ENCODE measurements around the gene TNNT1.

The TNNT1 gene

DNA sequence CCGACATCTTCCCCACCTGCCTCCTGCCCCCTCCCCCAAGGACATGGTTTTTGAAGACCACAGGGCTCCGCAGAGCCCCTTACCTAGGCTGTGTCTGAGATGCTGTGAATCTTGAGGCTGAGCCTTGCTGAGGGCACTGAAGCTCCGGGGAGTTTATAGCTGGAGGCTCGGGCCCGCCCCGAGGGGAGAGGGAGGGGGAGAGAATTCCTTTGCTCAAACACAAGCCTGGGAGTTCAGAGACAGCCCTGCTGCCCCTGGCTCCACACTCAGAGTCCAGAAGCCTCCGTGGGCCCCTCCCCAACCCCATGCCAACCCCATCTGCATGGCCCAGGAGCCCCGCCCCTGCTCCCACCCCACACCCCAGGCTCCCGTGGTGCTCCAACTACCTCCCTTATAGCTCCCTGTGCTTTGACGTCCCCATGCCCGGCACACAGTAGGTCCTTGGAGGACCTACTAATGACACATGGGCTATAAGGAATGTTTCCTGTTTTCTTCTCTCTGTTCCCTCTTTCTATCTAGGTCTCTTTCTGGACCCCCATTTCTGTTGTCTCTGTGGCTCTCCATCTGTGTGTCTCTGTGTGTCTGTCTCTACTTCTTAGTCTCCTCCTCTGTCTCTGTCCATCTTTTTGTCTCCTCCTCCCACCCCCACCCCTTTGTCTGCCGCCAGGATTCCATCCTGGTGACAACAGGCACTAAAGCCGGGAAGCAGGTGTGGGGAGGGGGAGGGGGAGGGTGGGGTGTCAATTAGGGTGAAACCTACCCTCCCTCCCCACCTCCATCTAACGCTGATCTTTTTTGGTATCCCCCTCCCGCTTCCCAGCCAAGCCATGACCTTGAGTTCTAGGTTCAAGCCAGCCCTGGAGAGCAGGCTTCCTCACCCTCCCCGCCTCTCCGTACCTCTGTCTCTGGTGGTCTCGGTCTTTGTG, at the start of gene TNNT1:
Gene TNNT1 (minus strand): TSS at position 129 of the 926 bp plus-strand sequence. CDS start 2,049 bp downstream, outside the sequence.
- ChIA-PET POLR2A (no interaction called here), CTCF (no interaction called here)
- DNase-seq (ENCODE audit: extremely low spot score) = no peak
- TF ChIP-seq LEF1 (IDR thresholded peaks at IDR 0.05; ENCODE audit: borderline replicate concordance) (no peak), ZNF384 (IDR thresholded peaks at IDR 0.05) (no peak), CTBP1 (IDR thresholded peaks at IDR 0.05; ENCODE audit: borderline replicate concordance) (no peak), FOXK2 (IDR thresholded peaks at IDR 0.05) (no peak), TARDBP (IDR thresholded peaks at IDR 0.05) (no peak), L3MBTL2 (conservative IDR thresholded peaks at IDR 0.05) (no peak), SP1 (IDR thresholded peaks at IDR 0.05) (no peak), BHLHE40 (IDR thresholded peaks at IDR 0.05; ENCODE audit: borderline replicate concordance) (no peak), ELF4 (IDR thresholded peaks at IDR 0.05) (no peak), ARNT (IDR thresholded peaks at IDR 0.05) (no peak), NFRKB (IDR thresholded peaks at IDR 0.05) (no peak), HDGF (IDR thresholded peaks at IDR 0.05; ENCODE audit: borderline replicate concordance) (no peak), SUZ12 (IDR thresholded peaks at IDR 0.05) (no peak)

- TF ChIP-seq CTBP1 (IDR thresholded peaks at IDR 0.05; ENCODE audit: borderline replicate concordance) = no peak
- TF ChIP-seq ZNF384 (IDR thresholded peaks at IDR 0.05) = no peak
- TF ChIP-seq FOXK2 (IDR thresholded peaks at IDR 0.05) = no peak
- TF ChIP-seq LEF1 (IDR thresholded peaks at IDR 0.05; ENCODE audit: borderline replicate concordance) = no peak
- TF ChIP-seq FOXA1 (IDR thresholded peaks at IDR 0.05) = no peak
- no peak for TF ChIP-seq FOXM1 (IDR thresholded peaks at IDR 0.05; ENCODE audit: borderline replicate concordance)
- no peak for TF ChIP-seq BHLHE40 (IDR thresholded peaks at IDR 0.05; ENCODE audit: borderline replicate concordance)
- no peak for TF ChIP-seq ARNT (IDR thresholded peaks at IDR 0.05)
- DNase-seq (ENCODE audit: extremely low spot score) = no peak
- ChIA-PET POLR2A (interaction anchor here (1.1 to 1.2 kb wide), 2 partner anchors 9 to 18 kb away, joined by 3 read pairs; no protein-coding TSS in a partner anchor), CTCF (no interaction called here)
Measured at GRCh38 chr19:55198651-55199050, 49.6 kb upstream of the TNNT1 start.

GRCh38 chr19:55197528-55197927, 48.5 kb upstream of the TNNT1 start:
- TF ChIP-seq CTBP1 (IDR thresholded peaks at IDR 0.05; ENCODE audit: borderline replicate concordance) (no peak), SUZ12 (IDR thresholded peaks at IDR 0.05) (peak; percentile 91), L3MBTL2 (conservative IDR thresholded peaks at IDR 0.05) (peak; percentile 63)
- CTCF ChIA-PET = no interaction called here
- peak; percentile 59 for DNase-seq (ENCODE audit: extremely low spot score)
- POLR2A ChIA-PET = interaction anchor here (1.1 to 1.2 kb wide), 2 partner anchors 9 to 19 kb away, joined by 3 read pairs; no protein-coding TSS in a partner anchor

GRCh38 chr19:55196803-55197202, 47.8 kb upstream of the TNNT1 start:
- TF ChIP-seq ELF4 (IDR thresholded peaks at IDR 0.05) (no peak), L3MBTL2 (conservative IDR thresholded peaks at IDR 0.05) (no peak), SUZ12 (IDR thresholded peaks at IDR 0.05) (0 out of 2 replicates have a peak, but pooled peaks have one; percentile 53), ZNF384 (IDR thresholded peaks at IDR 0.05) (no peak)
- ChIA-PET POLR2A (interaction anchor here (1.1 kb wide), 1 partner anchor 10 kb away, joined by 3 read pairs; no protein-coding TSS in a partner anchor), CTCF (no interaction called here)
- no peak for DNase-seq (ENCODE audit: extremely low spot score)

GRCh38 chr19:55193481-55193880, 44.5 kb upstream of the TNNT1 start:
- DNase-seq (ENCODE audit: extremely low spot score) = no peak
- ChIA-PET POLR2A (no interaction called here), CTCF (no interaction called here)
- no peak for TF ChIP-seq HDGF (IDR thresholded peaks at IDR 0.05; ENCODE audit: borderline replicate concordance)
- TF ChIP-seq CTBP1 (IDR thresholded peaks at IDR 0.05; ENCODE audit: borderline replicate concordance) = no peak
- no peak for TF ChIP-seq BHLHE40 (IDR thresholded peaks at IDR 0.05; ENCODE audit: borderline replicate concordance)
- TF ChIP-seq SP1 (IDR thresholded peaks at IDR 0.05) = no peak
- TF ChIP-seq NFRKB (IDR thresholded peaks at IDR 0.05) = no peak
- TF ChIP-seq ARNT (IDR thresholded peaks at IDR 0.05) = no peak
- TF ChIP-seq SUZ12 (IDR thresholded peaks at IDR 0.05) = no peak
- TF ChIP-seq L3MBTL2 (conservative IDR thresholded peaks at IDR 0.05) = no peak
- TF ChIP-seq FOXK2 (IDR thresholded peaks at IDR 0.05) = no peak
- no peak for TF ChIP-seq FOXM1 (IDR thresholded peaks at IDR 0.05; ENCODE audit: borderline replicate concordance)
- TF ChIP-seq, protein P1, sequence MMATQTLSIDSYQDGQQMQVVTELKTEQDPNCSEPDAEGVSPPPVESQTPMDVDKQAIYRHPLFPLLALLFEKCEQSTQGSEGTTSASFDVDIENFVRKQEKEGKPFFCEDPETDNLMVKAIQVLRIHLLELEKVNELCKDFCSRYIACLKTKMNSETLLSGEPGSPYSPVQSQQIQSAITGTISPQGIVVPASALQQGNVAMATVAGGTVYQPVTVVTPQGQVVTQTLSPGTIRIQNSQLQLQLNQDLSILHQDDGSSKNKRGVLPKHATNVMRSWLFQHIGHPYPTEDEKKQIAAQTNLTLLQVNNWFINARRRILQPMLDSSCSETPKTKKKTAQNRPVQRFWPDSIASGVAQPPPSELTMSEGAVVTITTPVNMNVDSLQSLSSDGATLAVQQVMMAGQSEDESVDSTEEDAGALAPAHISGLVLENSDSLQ (IDR thresholded peaks at IDR 0.05) = no peak
- TF ChIP-seq ELF4 (IDR thresholded peaks at IDR 0.05) = no peak
- no peak for TF ChIP-seq LEF1 (IDR thresholded peaks at IDR 0.05; ENCODE audit: borderline replicate concordance)
- TF ChIP-seq TARDBP (IDR thresholded peaks at IDR 0.05) = no peak
- TF ChIP-seq ZNF384 (IDR thresholded peaks at IDR 0.05) = no peak
- TF ChIP-seq FOXA1 (IDR thresholded peaks at IDR 0.05) = no peak

DNA sequence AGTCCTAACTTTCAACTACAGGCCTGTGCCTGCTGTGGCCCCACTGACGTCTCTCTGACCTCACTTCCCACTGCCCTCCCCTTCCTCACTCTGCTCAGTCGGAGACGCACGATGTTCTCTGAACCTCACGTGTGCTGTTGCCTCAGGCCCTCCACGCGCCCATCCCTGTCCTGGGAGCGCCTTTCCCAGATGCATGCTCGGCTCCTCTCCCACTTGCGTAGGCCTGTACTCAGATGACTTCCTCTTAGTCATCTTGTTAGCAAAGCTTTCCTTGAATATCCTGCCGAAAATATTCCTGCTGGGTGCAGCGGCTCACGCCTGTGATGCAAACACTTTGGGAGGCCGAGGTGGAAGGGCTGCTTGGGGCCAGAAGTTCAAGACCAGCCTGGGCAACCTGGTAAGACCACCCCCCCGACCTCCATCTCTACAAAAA, 40.4 kb upstream of the TNNT1 start:
- no peak for DNase-seq (ENCODE audit: extremely low spot score)
- ChIA-PET CTCF (no interaction called here), POLR2A (interaction anchor here (1.0 kb wide), 1 partner anchor 10 kb away, joined by 3 read pairs; no protein-coding TSS in a partner anchor)
- TF ChIP-seq ZNF384 (IDR thresholded peaks at IDR 0.05) (no peak), SP1 (IDR thresholded peaks at IDR 0.05) (no peak), FOXM1 (IDR thresholded peaks at IDR 0.05; ENCODE audit: borderline replicate concordance) (no peak), ELF4 (IDR thresholded peaks at IDR 0.05) (no peak), FOXA1 (IDR thresholded peaks at IDR 0.05) (no peak), BHLHE40 (IDR thresholded peaks at IDR 0.05; ENCODE audit: borderline replicate concordance) (no peak), SUZ12 (IDR thresholded peaks at IDR 0.05) (no peak), CTBP1 (IDR thresholded peaks at IDR 0.05; ENCODE audit: borderline replicate concordance) (no peak), HDGF (IDR thresholded peaks at IDR 0.05; ENCODE audit: borderline replicate concordance) (no peak), NFRKB (IDR thresholded peaks at IDR 0.05) (no peak), FOXK2 (IDR thresholded peaks at IDR 0.05) (no peak), ARNT (IDR thresholded peaks at IDR 0.05) (no peak), LEF1 (IDR thresholded peaks at IDR 0.05; ENCODE audit: borderline replicate concordance) (no peak)
- TF ChIP-seq, protein P1 (IDR thresholded peaks at IDR 0.05) = no peak
